OCI-LY3 (cell line): Measurements from ENCODE around the gene ZNF563.

Experiments
- H2AFZ ChIP-seq: fragments of 200-600, 300-600 bp; shearing (Covaris generic); 2 replicates; pipeline ENCODE4 v1.6.0; 2014; ENCODE audit warnings: antibody characterized with exemption, low read depth, low read length
- H3K27ac ChIP-seq: fragments of 200-600, 300-600 bp; sonication (generic); 2 replicates; pipeline ENCODE4 v1.5.1; 2014; ENCODE audit warnings: mild to moderate bottlenecking, low read length, moderate library complexity, mixed read lengths
- H3K27me3 ChIP-seq: fragments of 200-600, 300-600 bp; sonication (generic); 2 replicates; pipeline ENCODE4 v1.6.1; 2014; ENCODE audit warnings: low read depth, low read length, mixed read lengths
- H3K36me3 ChIP-seq: fragments of 200-600, 300-600 bp; sonication (generic); replicated peaks from 2 replicates; pipeline ENCODE3; 2014; ENCODE audit warnings: low read depth, low read length, mixed read lengths
- H3K4me1 ChIP-seq: fragments of 300-600, 200-600 bp; sonication (generic); 2 replicates; pipeline ENCODE4 v1.6.1; 2014; ENCODE audit warnings: low read length, mixed read lengths
- H3K4me2 ChIP-seq: fragments of 200-600, 300-600 bp; sonication (generic); 2 replicates; pipeline ENCODE4 v1.6.1; 2014; ENCODE audit warnings: low read length, mixed read lengths
- H3K4me3 ChIP-seq: fragments of 300-600, 200-600 bp; sonication (generic); 2 replicates; pipeline ENCODE4 v1.5.1; 2014; ENCODE audit warnings: antibody characterized with exemption, mild to moderate bottlenecking, low read length, moderate library complexity
- H3K79me2 ChIP-seq: fragments of 300-600, 200-600 bp; shearing (Covaris generic); 2 replicates; pipeline ENCODE4 v1.6.1; 2014; ENCODE audit warnings: mild to moderate bottlenecking, low read length, mixed read lengths
- H3K9ac ChIP-seq: fragments of 300-600, 200-600 bp; shearing (Covaris generic); 2 replicates; pipeline ENCODE4 v1.6.0; 2014; ENCODE audit warnings: mild to moderate bottlenecking, low read length, moderate library complexity
- H3K9me3 ChIP-seq: fragments of 200-600, 300-600 bp; shearing (Covaris generic); 2 replicates; pipeline ENCODE4 v1.6.1; 2014; ENCODE audit warnings: low read length, mixed read lengths; ENCODE audit not compliant: insufficient read depth
- H4K20me1 ChIP-seq: fragments of 200-600, 300-600 bp; sonication (generic); 2 replicates; pipeline ENCODE4 v1.6.1; 2016; ENCODE audit warnings: low read length, mixed read lengths; ENCODE audit not compliant: insufficient read depth
- CTCF ChIP-seq: fragments of 200-600, 300-600 bp; sonication (generic); IDR thresholded peaks from 2 replicates; pipeline ENCODE4 v1.5.1; 2014; ENCODE audit warnings: antibody characterized with exemption, low read length, low read depth
- EZH2phosphoT487 ChIP-seq: fragments of 200-600 bp; shearing (Covaris generic); IDR thresholded peaks from 2 replicates; pipeline ENCODE4 v1.6.1; 2018; ENCODE audit warnings: antibody characterized with exemption, mixed run types, low read depth

Gene ZNF563

GRCh38 chr19:12284226-12284625 is 49.2 kb downstream of the ZNF563 start:
- H3K79me2 ChIP-seq, result peaks cover 19% of the 10 kb centered on the region
- no peak overlapping the region for H3K9ac ChIP-seq
- H3K4me2 ChIP-seq, result no peak overlapping the region
- H3K9me3 ChIP-seq, result no peaks in the 10 kb centered on the region
- H3K27ac ChIP-seq, result no peak overlapping the region
- no peak overlapping the region for H2AFZ ChIP-seq
- no peaks in the 10 kb centered on the region for H4K20me1 ChIP-seq
- no peaks in the 10 kb centered on the region for H3K27me3 ChIP-seq
- no peak for TF ChIP-seq CTCF
- TF ChIP-seq EZH2phosphoT487, result no peak
- peaks cover 21% of the 10 kb centered on the region for H3K36me3 ChIP-seq
- H3K4me1 ChIP-seq, result no peaks in the 10 kb centered on the region
- no peak overlapping the region for H3K4me3 ChIP-seq

- Histone ChIP-seq H3K9me3 (peaks cover 12% of the 10 kb centered on the region; the same call in 1 of the 2 replicates), H3K4me2 (no peak overlapping the region), H3K9ac (no peak overlapping the region), H3K27me3 (no peaks in the 10 kb centered on the region), H3K79me2 (no peaks in the 10 kb centered on the region; the same call in 1 of the 2 replicates), H4K20me1 (no peaks in the 10 kb centered on the region), H3K4me3 (no peak overlapping the region), H3K36me3 (peaks cover 54% of the 10 kb centered on the region), H3K4me1 (no peaks in the 10 kb centered on the region), H2AFZ (no peak overlapping the region), H3K27ac (no peak overlapping the region)
- no peak for TF ChIP-seq EZH2phosphoT487
- TF ChIP-seq CTCF, result no peak
Observed at GRCh38 chr19:12278713-12279112, 54.7 kb downstream of the ZNF563 start.

GRCh38 chr19:12272980-12273901 is 60.2 kb downstream of the ZNF563 start:
- no peak overlapping the region for H3K4me3 ChIP-seq

More at GRCh38 chr19:12272980-12273901, 60.2 kb downstream of the ZNF563 start:
- Histone ChIP-seq H2AFZ (no peak overlapping the region), H3K79me2 (no peaks in the 10 kb centered on the region), H3K9me3 (peaks cover 40% of the 10 kb centered on the region), H3K4me1 (no peaks in the 10 kb centered on the region), H3K27me3 (no peaks in the 10 kb centered on the region), H4K20me1 (no peaks in the 10 kb centered on the region), H3K4me2 (no peak overlapping the region), H3K9ac (no peak overlapping the region), H3K27ac (no peak overlapping the region), H3K36me3 (peaks cover 77% of the 10 kb centered on the region)
- no peak for TF ChIP-seq EZH2phosphoT487
- no peak for TF ChIP-seq CTCF
